Measurements from ENCODE around the gene COL25A1.
"Not testable (repeated sequence)": the region's sequence is repeated elsewhere in the genome, so short reads cannot be mapped to it uniquely, and the experiment has no call there.

The COL25A1 gene

GRCh38 chr4:109044431-109044830, 258.0 kb downstream of the COL25A1 start:
- DNase-seq, result no peak

DNA sequence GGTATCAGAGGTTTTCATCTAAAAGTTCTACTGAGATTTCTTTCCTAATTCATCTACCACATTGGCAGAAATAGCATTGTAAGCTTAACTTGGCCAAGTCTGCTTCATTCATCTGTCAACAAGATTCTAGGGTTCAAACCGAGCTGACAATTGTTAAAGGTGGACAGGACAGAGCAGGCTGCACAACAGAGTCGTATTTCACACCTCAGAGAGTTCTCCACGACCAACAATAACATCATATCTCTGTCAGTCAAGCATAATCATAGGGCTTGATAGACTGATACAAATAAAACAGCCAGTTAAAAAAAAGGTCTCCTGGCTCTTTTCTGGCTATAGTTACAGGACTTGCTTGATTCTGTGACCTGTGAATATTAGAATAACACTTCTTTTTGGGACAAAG, 259.2 kb downstream of the COL25A1 start:
- no peak for DNase-seq

- no peak for DNase-seq
These were observed 260.7 kb downstream of the COL25A1 start for GRCh38 chr4:109041463-109042360.

DNA sequence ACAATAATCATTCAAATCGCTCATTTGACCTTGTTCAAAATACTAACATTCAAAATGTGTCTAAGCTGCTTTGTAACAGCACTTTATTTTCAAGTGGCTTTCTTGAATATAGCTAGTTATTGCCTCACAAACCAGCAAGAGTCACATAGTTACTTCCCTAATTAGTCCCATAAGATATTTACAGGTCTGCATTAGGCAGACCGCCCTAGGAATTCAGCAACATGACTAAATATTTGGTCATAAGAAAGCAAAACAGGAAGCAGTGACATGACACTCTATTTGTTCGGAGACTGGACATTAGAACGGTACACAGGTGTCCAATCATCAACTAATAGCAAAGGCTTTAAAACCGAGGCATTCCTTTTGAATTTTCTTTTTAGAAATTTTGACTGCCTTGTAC, 262.0 kb downstream of the COL25A1 start:
- DNase-seq, result no peak

DNA sequence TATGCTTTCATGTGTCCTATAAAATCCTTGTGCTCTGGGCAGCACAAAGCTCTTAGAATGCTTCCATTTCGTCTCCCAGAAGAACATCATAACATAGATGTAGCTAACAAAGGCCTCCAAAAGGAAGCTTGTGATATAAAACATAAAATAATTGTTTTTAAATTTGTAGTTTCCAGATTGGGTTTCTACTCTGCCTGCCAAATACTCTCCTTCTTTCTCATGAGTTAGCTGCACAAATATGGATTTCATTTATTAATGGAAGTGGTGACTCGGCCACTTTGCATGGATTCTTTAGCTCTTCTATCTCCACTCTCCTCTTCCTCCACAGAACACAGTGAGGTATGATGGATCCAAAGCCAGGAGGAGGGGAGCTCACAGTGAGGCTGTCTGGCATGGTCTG, 265.4 kb downstream of the COL25A1 start:
- DNase-seq, result no peak

GRCh38 chr4:109033993-109034392, 268.5 kb downstream of the COL25A1 start:
- DNase-seq, result no peak

GRCh38 chr4:109032671-109033070, 269.8 kb downstream of the COL25A1 start:
- no peak for DNase-seq

GRCh38 chr4:109029987-109030386, 272.5 kb downstream of the COL25A1 start:
- DNase-seq, result no peak

GRCh38 chr4:109027016-109027500, 275.4 kb downstream of the COL25A1 start:
- no peak for DNase-seq

DNA sequence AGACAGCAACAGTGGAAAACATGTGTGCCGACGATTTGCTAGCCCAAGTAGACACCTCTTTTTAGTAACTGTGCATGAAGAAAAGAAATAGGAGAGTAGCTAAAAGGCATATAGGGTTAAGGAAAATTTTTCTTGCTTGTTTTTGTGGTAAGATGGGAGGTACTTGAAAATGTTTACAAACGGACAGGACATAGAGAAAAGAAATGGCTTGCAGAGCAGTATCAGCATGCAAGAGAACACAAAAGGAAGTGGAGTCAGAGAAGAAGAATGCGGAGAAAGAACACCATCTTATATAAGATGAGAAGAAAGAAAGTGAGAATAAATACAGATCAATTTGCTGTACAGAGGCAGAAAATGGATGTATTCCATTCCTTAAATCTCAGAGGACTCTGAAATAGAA, 275.9 kb downstream of the COL25A1 start:
- no peak for DNase-seq

DNA sequence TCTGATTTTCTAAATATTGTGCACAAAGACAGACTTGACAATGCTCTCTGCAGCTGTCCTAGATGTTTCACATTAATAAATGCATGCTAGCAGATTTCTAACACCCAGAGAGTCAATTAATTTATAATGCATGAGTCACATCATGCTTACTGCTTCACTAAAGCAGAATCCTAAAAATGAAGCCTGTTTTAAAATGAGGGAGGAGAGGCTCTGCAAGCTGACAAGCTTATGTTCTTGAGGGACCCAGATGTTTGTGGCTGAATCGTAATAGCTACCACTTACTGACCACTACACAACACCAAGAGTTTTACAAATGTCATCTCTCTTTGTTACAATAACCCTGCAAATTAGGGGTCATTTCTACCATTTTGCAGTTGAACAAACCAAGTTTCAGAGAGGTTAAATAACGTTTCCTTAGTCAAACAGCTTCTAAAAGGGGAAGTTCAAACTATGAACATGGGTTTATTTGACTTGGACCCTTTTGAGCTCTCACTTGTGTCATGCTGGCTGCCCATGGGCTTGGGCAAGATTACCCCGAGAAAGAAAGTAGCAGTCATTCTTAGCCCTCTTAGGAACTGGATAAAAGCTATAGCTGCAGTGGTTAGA, 276.9 kb downstream of the COL25A1 start:
- no peak for DNase-seq

DNA sequence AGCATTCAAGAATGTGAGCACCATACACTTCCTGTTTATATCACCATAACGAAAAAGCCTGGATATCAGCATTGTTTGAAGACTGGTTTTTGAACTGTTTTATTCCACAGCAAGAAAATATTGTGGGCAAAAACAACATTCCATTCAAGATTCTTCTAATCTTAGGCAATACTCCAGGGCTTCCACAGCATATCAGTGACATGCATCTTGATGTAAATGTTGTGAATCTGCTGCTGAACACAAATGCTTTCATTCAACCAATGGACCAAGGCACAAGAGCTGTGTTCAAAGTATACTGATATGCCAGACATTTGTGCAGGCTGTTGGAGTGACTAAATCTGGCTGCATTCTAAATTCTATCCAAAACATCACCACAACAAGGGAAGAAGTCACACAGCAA, 279.5 kb downstream of the COL25A1 start:
- DNase-seq, result no peak

GRCh38 chr4:109021630-109022029, 280.8 kb downstream of the COL25A1 start:
- not testable (repeated sequence) for DNase-seq

DNA sequence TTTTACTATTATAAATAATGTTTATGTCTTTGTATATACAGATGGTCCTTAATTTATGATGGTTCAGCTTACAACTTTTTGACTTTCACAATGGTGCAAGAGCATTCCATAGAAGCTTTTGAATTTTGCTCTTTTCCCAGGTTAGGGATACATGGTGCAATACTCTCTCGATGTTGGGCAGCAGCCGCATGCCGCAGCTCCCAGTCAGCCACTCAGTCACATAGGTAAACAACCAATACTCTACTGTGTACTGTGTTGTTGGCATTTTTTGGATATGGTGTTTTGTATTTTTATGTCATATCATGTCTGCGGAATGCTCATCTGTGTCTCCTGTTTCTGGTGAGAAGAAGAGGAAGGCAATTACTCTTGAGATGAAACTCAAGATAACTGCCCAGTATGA, 281.6 kb downstream of the COL25A1 start:
- no peak for DNase-seq

DNA sequence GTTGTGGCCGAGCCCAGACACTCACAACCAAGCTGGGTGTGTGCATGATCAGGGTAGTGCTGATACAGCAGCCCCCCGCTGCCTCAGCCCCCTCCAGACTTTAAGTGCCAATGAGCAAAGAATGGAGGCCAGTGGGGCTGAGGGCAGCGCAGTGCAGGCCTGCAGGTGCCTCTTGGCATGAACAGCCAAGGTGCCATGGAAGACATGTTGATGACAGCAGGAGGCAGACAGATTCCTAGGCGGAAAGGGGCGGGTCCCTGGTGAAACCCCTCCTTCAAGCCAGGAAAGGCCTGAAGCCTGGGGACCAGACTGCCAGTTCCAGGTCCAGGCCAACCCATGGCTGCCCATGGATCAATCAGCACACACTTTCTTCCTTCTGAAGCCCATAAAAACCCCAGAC, 286.3 kb downstream of the COL25A1 start:
- DNase-seq, result no peak

- no peak for DNase-seq
These were observed 287.0 kb downstream of the COL25A1 start for GRCh38 chr4:109015413-109015810.

- no peak for DNase-seq
These were observed 287.7 kb downstream of the COL25A1 start for GRCh38 chr4:109014593-109015412.

- no peak for DNase-seq
These were observed 290.1 kb downstream of the COL25A1 start for GRCh38 chr4:109012286-109012880.

DNA sequence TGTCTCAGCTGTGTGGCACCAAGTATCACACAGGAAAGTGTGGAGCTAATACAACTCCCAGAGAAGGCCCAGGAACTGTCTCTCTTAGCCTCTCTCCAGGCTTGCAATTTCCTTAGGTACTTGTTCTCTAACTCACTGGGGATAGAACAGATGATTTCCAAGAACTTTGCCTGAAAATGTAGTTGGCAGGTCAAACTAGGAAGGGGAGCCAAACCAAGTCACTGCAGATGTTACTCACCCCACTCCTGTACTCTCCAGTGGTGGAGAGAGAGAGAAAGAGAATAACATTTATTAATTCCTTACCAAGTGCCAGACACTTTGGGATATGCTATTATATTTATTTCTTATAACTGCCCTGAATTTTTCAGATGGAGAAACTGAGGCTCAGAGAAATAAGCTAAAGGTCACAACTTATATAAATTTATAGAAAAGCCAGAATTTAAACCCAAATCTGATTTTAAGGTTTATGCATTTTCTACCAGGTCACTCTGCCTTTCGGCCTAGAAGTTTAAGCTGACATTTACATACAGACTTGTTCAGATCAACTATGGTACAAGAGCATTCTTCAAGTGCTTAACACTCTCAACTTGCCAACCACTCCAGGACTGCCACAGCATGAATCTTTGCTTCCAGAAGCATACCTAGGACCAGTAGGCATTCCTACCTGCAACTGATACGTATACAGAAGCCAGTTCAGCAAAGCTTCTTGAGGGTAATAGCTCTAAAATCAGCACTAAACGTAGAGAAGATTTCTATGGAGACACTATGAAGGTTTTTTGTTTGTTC, 291.0 kb downstream of the COL25A1 start:
- no peak for DNase-seq

DNA sequence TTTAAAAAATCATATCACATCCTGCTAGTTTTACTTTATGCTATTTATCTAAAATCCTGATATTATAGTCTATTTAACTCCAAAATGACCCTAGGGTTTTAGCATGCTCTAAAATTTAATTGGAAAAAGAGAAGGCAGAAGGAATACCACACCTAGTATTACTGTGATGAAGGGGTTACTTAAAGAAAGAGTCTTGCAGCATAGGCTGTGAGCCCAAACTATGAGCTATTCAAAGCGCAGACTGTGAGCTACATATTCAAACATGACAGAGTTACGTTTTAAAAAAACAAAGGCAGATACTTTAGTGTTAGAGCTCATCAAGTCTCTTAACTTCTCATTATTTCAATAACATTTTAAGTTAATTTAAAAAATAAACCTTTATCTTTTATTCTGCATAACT, 291.9 kb downstream of the COL25A1 start:
- no peak for DNase-seq

DNA sequence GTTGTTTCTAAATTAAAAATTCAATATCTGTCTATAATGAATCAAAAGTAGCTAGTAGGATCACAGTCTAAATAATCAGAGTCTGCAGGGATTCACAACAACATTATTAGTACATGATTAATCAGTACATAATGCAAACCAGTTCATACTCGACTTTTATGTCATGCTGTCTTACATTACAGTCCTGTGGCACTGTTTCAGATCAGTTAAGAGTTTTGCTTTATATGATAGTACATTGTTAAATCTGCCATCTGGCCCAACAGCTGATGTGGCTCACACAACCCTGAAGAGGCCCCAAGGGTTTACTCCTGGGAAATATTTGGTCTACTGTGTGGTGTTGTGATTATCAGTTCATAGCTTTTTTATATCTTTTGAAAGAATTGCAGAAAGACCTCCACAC, 292.5 kb downstream of the COL25A1 start:
- DNase-seq, result no peak

DNA sequence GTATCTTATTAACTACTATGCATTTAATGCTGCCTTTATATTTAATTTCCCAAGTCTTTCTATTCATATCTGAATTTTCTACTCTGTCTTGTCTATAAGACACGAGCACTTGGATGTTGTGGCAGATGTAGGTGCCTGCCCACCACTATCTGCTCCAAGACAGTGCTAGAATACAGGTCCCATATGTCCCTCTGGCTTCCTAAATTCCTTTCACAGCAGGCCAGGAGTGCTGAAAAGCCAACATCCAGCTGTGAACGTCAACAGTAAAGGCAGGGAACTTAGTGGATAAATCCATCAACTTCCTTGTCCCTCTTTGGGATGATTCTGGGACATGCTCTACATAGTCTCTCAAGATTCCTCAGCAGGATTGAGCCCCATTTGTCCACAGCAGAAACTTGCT, 294.5 kb downstream of the COL25A1 start:
- no peak for DNase-seq
